Activated T-cell treated with anti-CD3 and anti-CD28 coated beads, Interleukin-2, amount 50 U/mL, for 72 hours (primary cell): Measurements from ENCODE around the gene TMEM25. TPM values are rescaled to one million over a fixed set of nuclear protein-coding genes. Genes with fewer than 3 reads are reported as not detected.

Experiments used
- ATAC-seq, 2 donors: fragments of 150-1000 bp; cut with Tn5 transposase; replicated peaks in 1 of 2; 2 replicates each; pipeline ENCODE4 v1.10.0; 2021; ENCODE audit warnings: moderate library complexity in 2 of 2, mild to moderate bottlenecking in 1 of 2
- DNase-seq, 2 donors: peaks; one replicate each; pipeline ENCODE4 v3.0.0; 2021 to 2022; ENCODE audit warnings: mixed read lengths in 1 of 2
- H3K27ac Mint-ChIP-seq: one replicate; pipeline ENCODE4 v1.8.0; 2022; ENCODE audit warnings: mild to moderate bottlenecking, moderate library complexity, mixed read lengths
- H3K27me3 Mint-ChIP-seq: one replicate; pipeline ENCODE4 v1.8.0; 2022; ENCODE audit warnings: low read depth, mixed read lengths
- H3K36me3 Mint-ChIP-seq, 2 donors: one replicate each; pipeline ENCODE4 v1.8.0; 2022; ENCODE audit warnings: mixed read lengths in 2 of 2, mild to moderate bottlenecking in 1 of 2; ENCODE audit not compliant: insufficient read depth in 2 of 2
- H3K4me1 Mint-ChIP-seq: one replicate; pipeline ENCODE4 v1.8.0; 2022; ENCODE audit warnings: low read depth, mixed read lengths
- H3K4me3 Mint-ChIP-seq, 2 donors: one replicate each; pipeline ENCODE4 v1.8.0; 2022; ENCODE audit warnings: mild to moderate bottlenecking in 2 of 2, mixed read lengths in 2 of 2, moderate library complexity in 2 of 2
- H3K9me3 Mint-ChIP-seq, 2 donors: one replicate each; pipeline ENCODE4 v1.8.0; 2022; ENCODE audit warnings: mixed read lengths in 2 of 2
- total RNA-seq, 2 donors: library from RNA; stranded (reverse); gene quantifications; one replicate each; pipeline ENCODE4 v1.2.3, GENCODE V29; 2022

TMEM25 gene
- total RNA-seq, 2 donors from 2014 or later = 18.1 to 18.6 TPM

DNA sequence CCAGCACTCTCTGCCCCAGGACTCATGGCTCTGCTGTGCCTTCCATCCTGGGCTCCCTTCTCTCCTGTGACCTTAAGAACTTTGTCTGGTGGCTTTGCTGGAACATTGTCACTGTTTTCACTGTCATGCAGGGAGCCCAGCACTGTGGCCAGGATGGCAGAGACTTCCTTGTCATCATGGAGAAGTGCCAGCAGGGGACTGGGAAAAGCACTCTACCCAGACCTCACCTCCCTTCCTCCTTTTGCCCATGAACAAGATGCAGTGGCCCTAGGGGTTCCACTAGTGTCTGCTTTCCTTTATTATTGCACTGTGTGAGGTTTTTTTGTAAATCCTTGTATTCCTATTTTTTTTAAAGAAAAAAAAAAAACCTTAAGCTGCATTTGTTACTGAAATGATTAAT is 6.6 kb upstream of the TMEM25 start:
- no peak overlapping the region for H3K4me3 Mint-ChIP-seq
- DNase-seq (no peak), ATAC-seq (no peak)
- H3K9me3 Mint-ChIP-seq = no peaks in the 10 kb centered on the region
- peak overlapping the region; percentile 25 for H3K27ac Mint-ChIP-seq
- H3K4me1 Mint-ChIP-seq = peaks cover 7% of the 10 kb centered on the region
- H3K27me3 Mint-ChIP-seq = no peaks in the 10 kb centered on the region
- peaks cover 7 to 17% of the 10 kb centered on the region in 2 donors for H3K36me3 Mint-ChIP-seq

DNA sequence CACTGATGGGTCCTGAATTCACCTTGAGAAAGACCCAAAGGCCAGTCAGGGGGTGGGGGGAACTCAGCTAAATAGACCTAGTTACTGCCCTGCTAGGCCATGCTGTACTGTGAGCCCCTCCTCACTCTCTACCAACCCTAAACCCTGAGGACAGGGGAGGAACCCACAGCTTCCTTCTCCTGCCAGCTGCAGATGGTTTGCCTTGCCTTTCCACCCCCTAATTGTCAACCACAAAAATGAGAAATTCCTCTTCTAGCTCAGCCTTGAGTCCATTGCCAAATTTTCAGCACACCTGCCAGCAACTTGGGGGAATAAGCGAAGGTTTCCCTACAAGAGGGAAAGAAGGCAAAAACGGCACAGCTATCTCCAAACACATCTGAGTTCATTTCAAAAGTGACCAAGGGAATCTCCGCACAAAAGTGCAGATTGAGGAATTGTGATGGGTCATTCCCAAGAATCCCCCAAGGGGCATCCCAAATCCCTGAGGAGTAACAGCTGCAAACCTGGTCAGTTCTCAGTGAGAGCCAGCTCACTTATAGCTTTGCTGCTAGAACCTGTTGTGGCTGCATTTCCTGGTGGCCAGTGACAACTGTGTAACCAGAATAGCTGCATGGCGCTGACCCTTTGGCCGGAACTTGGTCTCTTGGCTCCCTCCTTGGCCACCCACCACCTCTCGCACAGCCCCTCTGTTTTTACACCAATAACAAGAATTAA is 6.1 kb upstream of the TMEM25 start:
- ATAC-seq = no peak
- no peaks in the 10 kb centered on the region for H3K27me3 Mint-ChIP-seq
- peaks cover 4 to 12% of the 10 kb centered on the region in 2 donors for H3K36me3 Mint-ChIP-seq
- peaks cover 13% of the 10 kb centered on the region for H3K4me1 Mint-ChIP-seq
- DNase-seq = no peak
- H3K9me3 Mint-ChIP-seq = no peaks in the 10 kb centered on the region
- no peak overlapping the region for H3K4me3 Mint-ChIP-seq
- no peak overlapping the region for H3K27ac Mint-ChIP-seq

DNA sequence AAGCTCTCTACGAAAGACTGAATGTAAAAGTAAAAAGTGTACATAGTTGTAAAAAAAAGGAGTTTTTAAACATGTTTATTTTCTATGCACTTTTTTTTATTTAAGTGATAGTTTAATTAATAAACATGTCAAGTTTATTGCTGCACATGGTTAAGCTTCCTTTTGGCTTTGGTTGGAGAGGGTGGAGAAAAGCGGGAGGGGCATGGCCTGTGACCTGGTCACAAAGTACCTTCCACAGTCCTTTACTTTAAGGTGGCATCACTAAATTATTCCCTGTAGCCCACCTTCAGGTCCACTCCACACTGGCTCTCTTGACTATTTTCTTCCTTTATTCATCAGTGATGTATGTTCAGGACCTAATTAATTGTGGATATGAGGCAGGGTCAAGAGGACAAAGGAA is 4.3 kb upstream of the TMEM25 start:
- no peak overlapping the region for H3K27ac Mint-ChIP-seq
- H3K4me3 Mint-ChIP-seq = no peak overlapping the region
- H3K27me3 Mint-ChIP-seq = no peaks in the 10 kb centered on the region
- H3K36me3 Mint-ChIP-seq = peaks cover 3 to 6% of the 10 kb centered on the region in 2 donors
- ATAC-seq (no peak), DNase-seq (no peak)
- no peaks in the 10 kb centered on the region for H3K9me3 Mint-ChIP-seq
- peaks cover 24% of the 10 kb centered on the region for H3K4me1 Mint-ChIP-seq

DNA sequence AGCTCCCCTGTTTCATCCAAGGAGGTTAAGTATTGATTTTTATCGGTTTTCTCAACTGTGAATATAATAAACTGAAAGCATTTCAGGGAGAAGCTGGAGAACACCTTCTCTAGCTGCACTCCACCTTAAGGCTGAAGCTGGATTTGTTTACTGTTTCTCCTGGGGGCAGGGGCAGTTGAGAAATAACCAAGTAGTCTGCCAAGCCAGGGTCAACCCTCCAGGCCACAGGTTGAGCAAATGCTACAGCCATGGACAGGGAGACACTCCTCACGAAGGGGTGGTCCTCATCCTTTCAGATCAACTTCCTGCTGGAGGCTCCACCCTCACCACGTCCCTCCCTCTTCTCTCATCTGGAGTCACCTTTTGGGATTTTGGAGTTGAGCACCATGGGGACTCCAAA is 3.9 kb upstream of the TMEM25 start, which contains the start of gene TTC36:
TSS of gene TTC36 (plus strand) at position 366 of the 400 bp plus-strand sequence. CDS start at position 387, 21 bp downstream.
- H3K27ac Mint-ChIP-seq = no peak within 1 kb of the TSS
- H3K27me3 Mint-ChIP-seq = no peaks in the 10 kb centered on the region
- H3K4me1 Mint-ChIP-seq = peaks cover 28% of the 10 kb centered on the region
- H3K4me3 Mint-ChIP-seq = no peak within 1 kb of the TSS
- ATAC-seq (no peak), DNase-seq (no peak)
- H3K9me3 Mint-ChIP-seq = no peaks in the 10 kb centered on the region
- H3K36me3 Mint-ChIP-seq = peaks cover 3 to 6% of the 10 kb centered on the region in 2 donors

DNA sequence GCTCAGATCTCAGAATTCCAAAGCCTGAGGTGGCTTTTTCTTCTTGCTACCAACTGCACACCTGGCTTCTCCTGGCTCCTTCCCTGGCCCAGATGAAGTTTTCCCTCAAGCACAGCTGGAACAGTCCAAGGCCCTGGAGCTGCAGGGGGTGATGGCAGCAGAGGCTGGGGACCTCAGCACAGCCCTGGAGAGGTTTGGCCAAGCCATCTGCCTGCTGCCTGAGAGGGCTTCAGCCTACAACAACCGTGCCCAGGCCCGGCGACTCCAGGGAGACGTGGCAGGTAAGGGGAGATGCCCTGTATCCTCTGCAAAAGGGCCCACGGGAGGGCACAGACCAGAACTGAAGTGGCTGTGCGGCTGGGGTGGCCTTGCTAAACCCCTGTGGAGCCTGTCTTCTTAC is 2.5 kb upstream of the TMEM25 start:
- no peak overlapping the region for H3K4me3 Mint-ChIP-seq
- peaks cover 0 to 3% of the 10 kb centered on the region in 2 donors for H3K36me3 Mint-ChIP-seq
- H3K27ac Mint-ChIP-seq = no peak overlapping the region
- no peak for DNase-seq
- no peaks in the 10 kb centered on the region for H3K9me3 Mint-ChIP-seq
- ATAC-seq = no peak
- H3K4me1 Mint-ChIP-seq = peaks cover 29% of the 10 kb centered on the region
- H3K27me3 Mint-ChIP-seq = no peaks in the 10 kb centered on the region

DNA sequence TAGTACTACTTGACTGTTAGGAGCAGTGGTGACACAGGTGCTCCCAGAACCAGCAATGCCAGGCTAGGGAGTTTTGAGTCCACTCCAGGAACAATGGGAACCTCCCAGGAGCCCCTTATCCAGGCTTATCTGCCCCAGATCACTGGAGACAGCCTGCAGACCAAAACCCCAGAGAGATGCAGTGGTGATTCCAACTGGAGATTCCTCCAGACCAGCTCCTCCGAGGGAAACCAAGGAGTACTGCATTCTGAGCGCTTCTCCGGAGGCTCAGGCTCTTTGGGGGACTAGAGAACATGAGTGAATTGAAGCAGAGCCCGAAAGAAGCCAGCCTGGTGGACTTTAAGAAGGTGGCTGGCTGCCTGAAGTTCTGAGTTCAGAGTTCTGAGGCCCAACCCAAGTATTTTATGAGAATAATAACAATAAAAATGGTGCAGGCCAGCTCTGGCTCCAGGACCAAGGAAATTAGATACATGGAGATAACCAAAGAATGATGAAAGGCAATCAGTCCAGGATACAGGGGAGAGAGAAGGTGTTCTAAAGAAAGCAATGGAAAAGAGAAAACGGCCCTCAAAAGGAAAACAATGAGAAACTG is 1.3 kb upstream of the TMEM25 start:
- H3K4me3 Mint-ChIP-seq = peak overlapping the region; percentile 93
- peaks cover 29% of the 10 kb centered on the region for H3K4me1 Mint-ChIP-seq
- no peaks in the 10 kb centered on the region for H3K27me3 Mint-ChIP-seq
- peaks cover 0 to 3% of the 10 kb centered on the region in 2 donors for H3K36me3 Mint-ChIP-seq
- no peaks in the 10 kb centered on the region for H3K9me3 Mint-ChIP-seq
- peak overlapping the region; percentile 95 for H3K27ac Mint-ChIP-seq
- DNase-seq = no peak
- no peak for ATAC-seq

DNA sequence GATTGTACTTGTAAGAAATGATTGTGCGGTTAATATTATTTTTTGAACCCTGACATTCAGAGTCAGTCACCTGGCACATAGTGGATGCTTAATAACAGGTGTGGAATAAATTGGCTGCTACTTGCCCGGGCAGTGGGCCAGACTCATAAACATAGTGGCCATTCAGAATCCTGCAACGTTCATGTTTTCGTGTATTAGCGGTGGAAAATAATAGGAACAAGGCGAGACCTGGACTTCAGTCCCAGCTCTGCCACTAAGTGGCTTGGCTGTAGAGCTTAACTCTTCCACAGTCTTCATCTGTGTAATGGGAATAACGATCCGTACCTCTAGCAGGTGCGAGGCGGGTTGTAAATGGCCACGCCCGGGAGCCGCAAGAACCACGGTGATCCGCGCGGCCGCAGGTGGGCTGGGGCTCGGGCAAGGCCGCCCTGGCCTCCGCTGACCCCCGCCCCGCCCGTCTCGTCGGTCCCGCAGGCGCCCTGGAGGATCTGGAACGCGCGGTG is 761 bp upstream of the TMEM25 start:
- ATAC-seq (no peak), DNase-seq (no peak)
- Mint-ChIP-seq H3K27ac (peak overlapping the region; percentile 95), H3K4me3 (peak overlapping the region; percentile 93), H3K36me3 (peaks cover 0 to 3% of the 10 kb centered on the region in 2 donors), H3K4me1 (peaks cover 29% of the 10 kb centered on the region), H3K9me3 (no peaks in the 10 kb centered on the region), H3K27me3 (no peaks in the 10 kb centered on the region)

DNA sequence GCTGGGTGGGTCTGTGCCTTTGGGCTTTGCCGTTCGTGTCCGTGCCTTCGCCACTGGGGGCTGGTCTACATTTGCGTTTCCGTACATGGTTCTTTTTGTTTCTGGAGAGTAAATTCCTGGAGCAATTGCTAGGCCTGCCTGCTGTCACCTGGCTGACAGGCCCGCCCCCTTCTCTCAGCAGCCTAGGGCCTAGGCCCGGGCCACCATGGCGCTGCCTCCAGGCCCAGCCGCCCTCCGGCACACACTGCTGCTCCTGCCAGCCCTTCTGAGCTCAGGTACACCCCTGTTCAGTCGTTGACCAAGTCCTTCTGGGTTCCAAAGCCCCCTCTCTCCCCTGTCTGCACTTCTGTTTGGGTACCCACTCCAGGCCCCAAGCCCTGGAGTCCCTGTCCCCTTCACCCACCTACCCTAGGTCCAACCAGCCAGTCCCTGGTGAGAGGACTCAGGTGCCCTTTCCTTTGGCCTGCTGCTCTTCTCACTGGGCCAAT is 649 bp downstream of the TMEM25 start:
- Mint-ChIP-seq H3K4me1 (peaks cover 29% of the 10 kb centered on the region), H3K9me3 (no peaks in the 10 kb centered on the region), H3K36me3 (peaks cover 0 to 3% of the 10 kb centered on the region in 2 donors), H3K4me3 (peak overlapping the region; percentile 93), H3K27me3 (no peaks in the 10 kb centered on the region), H3K27ac (peak overlapping the region; percentile 74)
- ATAC-seq (peak; percentile 3 to 14), DNase-seq (no peak)

DNA sequence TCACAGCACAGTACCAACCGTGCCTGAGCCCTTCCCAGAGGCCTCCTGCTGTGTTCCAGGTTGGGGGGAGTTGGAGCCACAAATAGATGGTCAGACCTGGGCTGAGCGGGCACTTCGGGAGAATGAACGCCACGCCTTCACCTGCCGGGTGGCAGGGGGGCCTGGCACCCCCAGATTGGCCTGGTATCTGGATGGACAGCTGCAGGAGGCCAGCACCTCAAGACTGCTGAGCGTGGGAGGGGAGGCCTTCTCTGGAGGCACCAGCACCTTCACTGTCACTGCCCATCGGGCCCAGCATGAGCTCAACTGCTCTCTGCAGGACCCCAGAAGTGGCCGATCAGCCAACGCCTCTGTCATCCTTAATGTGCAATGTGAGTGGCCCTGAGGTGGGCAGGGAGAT is 1.1 kb downstream of the TMEM25 start:
- DNase-seq = no peak
- H3K4me3 Mint-ChIP-seq = peak overlapping the region; percentile 93
- peak overlapping the region; percentile 63 for H3K27ac Mint-ChIP-seq

DNA sequence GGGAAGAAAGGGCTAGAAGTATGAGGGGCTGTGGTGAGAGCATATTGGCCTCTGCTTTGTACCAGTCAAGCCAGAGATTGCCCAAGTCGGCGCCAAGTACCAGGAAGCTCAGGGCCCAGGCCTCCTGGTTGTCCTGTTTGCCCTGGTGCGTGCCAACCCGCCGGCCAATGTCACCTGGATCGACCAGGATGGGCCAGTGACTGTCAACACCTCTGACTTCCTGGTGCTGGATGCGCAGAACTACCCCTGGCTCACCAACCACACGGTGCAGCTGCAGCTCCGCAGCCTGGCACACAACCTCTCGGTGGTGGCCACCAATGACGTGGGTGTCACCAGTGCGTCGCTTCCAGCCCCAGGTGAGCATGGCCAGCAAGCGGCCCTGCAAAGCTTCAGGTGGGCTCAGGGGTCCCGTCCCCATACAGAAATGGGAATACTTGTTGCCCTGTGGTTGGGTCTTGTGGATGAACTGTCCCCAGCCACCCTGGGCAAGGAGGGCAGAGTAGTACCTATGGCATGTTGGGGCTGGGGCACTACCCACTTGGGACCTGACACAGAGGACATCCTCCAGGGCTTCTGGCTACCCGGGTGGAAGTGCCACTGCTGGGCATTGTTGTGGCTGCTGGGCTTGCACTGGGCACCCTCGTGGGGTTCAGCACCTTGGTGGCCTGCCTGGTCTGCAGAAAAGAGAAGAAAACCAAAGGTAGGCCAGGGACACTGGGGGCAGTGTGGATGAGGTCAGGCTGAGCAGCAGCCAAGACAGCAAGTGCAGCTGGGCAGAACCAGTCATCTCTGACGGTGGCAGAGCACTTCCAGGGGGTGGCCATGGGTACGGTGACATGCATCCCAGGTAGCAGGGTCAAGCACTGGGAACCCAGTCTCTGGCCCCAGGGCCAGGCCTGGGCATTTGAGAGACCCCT is 2.1 kb downstream of the TMEM25 start:
- Mint-ChIP-seq H3K4me3 (no peak overlapping the region), H3K9me3 (no peaks in the 10 kb centered on the region), H3K36me3 (peaks cover 0 to 3% of the 10 kb centered on the region in 2 donors), H3K27ac (no peak overlapping the region), H3K27me3 (no peaks in the 10 kb centered on the region), H3K4me1 (peaks cover 29% of the 10 kb centered on the region)
- DNase-seq (no peak), ATAC-seq (no peak)

More for the DNA sequence above, 1.1 kb downstream of the TMEM25 start:
- no peaks in the 10 kb centered on the region for H3K27me3 Mint-ChIP-seq
- peaks cover 29% of the 10 kb centered on the region for H3K4me1 Mint-ChIP-seq
- H3K9me3 Mint-ChIP-seq = no peaks in the 10 kb centered on the region
- ATAC-seq = no peak
- H3K36me3 Mint-ChIP-seq = peaks cover 0 to 3% of the 10 kb centered on the region in 2 donors

DNA sequence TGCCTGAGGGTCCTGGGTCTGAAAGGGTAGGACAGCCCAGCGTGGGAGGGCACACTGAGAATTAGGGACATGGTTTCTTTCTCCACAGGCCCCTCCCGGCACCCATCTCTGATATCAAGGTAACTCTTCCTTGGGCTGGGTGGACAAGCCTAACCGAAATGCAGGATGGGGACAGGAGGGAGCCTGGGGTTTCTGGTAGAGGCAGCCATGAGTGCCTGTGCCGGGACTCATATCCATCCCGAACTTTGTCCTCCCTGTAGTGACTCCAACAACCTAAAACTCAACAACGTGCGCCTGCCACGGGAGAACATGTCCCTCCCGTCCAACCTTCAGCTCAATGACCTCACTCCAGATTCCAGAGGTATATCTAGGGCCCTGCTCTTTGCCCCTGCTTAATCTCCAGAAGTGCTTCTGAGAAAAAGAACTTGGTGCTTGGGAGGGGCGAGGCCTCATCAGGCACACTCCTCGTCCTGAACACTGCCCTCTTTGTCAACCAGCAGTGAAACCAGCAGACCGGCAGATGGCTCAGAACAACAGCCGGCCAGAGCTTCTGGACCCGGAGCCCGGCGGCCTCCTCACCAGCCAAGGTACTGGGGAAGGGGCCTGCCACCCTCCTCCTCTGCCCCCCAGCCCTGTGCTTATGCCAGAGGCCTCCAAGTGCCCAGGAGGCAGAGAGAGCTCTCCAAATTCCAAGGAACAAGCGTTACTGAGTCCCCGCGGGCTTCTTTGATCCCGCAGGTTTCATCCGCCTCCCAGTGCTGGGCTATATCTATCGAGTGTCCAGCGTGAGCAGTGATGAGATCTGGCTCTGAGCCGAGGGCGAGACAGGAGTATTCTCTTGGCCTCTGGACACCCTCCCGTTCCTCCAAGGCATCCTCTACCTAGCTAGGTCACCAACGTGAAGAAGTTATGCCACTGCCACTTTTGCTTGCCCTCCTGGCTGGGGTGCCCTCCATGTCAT is 3.1 kb downstream of the TMEM25 start:
- Mint-ChIP-seq H3K27me3 (no peaks in the 10 kb centered on the region), H3K4me3 (no peak overlapping the region), H3K36me3 (peaks cover 0 to 3% of the 10 kb centered on the region in 2 donors), H3K4me1 (peaks cover 24% of the 10 kb centered on the region), H3K9me3 (no peaks in the 10 kb centered on the region), H3K27ac (no peak overlapping the region)
- DNase-seq = no peak
- ATAC-seq = no peak

DNA sequence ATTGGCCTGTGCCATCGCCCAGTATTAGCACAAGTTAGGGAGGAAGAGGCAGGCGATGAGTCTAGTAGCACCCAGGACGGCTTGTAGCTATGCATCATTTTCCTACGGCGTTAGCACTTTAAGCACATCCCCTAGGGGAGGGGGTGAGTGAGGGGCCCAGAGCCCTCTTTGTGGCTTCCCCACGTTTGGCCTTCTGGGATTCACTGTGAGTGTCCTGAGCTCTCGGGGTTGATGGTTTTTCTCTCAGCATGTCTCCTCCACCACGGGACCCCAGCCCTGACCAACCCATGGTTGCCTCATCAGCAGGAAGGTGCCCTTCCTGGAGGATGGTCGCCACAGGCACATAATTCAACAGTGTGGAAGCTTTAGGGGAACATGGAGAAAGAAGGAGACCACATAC is 4.3 kb downstream of the TMEM25 start:
- H3K4me3 Mint-ChIP-seq = no peak overlapping the region
- ATAC-seq = no peak
- H3K27me3 Mint-ChIP-seq = no peaks in the 10 kb centered on the region
- no peak for DNase-seq
- H3K4me1 Mint-ChIP-seq = peaks cover 12% of the 10 kb centered on the region
- H3K36me3 Mint-ChIP-seq = no peaks in the 10 kb centered on the region
- H3K9me3 Mint-ChIP-seq = no peaks in the 10 kb centered on the region
- H3K27ac Mint-ChIP-seq = no peak overlapping the region
